Amygdala (tissue), 56 donors: ENCODE data around the gene ABCA8.
"Not testable (repeated sequence)": the region's sequence is repeated elsewhere in the genome, so short reads cannot be mapped to it uniquely, and the experiment has no call there.

Source experiments
- DNase-seq, 56 donors: peaks; one replicate each; lab custom pipeline; 2025; lab: John Stamatoyannopoulos, UW

The ABCA8 gene

DNA sequence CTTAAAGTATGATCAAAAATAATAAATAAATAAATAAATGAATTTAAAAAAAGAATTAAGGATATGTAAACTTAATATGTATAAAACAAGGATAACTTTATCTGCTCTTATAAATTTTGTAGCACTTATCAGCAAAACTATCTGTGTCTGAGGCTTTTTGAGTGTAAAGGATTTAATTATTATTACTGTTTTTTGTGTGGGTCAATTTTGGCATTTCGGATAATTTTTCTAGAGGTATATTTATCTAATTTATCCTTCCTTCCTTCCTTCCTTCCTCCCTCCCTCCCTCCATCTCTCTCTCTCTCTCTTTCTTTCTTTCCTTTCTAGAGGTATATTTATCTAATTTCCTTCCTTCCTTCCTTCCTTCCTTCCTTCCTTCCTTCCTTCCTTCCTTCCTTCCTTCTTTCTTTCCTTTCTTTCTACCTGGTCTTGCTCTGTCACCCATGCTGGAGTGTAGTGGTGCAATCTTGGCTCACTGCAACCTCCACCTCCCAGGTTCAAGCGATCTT, 120.8 kb downstream of the ABCA8 start:
- no peak for DNase-seq

DNA sequence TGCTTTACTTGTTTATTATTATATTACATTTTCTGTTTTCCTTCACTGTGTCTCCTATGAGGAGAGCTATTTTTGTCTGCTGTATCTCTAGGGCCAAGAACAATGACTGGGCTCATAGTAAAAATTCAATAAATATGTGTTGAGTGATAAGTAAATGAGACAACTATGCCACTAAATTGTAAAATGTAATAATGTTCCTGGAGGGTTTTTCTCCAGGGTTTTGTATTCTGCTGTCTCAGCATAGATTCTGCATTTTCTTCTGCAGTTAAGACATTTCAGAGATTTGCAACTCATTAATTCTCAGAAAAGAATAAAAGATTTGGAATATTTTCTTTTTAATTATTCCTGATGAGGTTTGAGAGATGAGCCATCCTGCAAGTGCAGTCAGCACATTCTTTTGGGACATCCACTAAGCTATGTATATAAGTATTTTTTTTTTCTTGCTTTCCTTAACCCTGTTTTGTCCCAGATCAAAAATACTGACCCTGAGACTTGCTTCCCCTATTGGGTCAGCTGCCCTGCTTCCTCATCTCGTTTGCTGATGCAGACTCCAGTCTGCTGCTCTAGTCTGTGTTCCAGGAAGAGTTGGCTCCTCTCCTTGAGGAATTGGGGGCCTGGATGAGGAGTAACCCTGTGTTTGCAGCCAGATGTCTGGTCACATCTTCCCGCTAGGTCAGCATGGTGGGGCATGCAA, 122.9 kb downstream of the ABCA8 start:
- DNase-seq, result peak in 6 of 56 donors; percentile 0 to 33 (median 14)

DNA sequence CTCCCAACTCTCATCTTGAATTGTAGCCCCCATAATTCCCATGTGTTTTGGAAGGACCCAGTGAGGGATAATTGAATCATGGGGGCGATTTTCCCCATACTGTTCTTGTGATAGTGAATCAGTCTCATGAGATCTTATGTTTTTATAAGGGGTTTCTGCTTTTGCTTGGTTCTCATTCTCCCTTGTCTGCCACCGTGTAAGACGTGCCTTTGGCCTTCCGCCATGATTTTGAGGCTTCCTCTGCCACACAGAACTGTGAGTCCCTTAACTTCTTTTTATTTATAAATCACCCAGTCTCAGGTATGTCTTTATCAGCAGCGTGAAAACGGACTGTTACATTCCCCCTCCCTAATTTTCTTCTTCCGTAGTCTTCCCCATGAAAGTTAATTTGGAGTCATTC, 124.0 kb downstream of the ABCA8 start:
- no peak for DNase-seq

DNA sequence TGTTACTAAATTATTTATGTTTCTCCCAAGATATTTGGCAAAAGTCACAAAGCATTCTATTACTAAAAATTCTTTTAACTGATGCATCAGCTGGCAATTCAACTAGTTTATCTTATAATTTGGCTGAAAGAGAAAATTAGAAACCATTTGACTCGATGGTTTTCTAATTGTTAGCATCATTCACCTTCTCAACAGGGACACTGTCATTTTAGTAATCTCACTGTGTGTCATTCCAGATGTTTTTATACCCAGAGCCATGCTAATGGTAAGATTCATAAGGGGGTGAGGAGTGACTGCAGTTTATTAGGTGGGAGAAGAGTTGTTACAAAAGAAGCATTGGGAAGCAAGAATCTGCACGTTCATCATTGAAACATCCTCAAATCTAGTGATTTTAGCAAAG, 124.9 kb downstream of the ABCA8 start:
- DNase-seq, result no peak

DNA sequence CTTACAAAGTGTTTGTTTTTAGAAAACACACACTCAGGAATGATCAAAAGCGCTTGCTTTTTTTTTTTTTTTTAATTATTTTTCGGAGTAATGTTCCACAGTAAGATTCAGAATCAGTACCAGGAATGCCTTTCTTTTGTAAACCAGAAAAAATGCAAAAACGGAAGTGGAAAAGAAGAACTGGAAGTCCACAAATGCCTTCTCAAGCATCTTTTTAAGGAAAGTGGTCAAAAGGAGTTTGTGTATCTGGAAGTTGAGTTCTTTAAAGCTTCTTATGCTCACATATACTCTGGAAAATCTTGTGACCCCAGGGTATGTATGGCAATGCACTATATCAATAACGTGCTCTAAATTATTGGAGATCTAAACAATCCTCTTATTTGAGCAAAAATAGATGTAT, 126.0 kb downstream of the ABCA8 start:
- DNase-seq, result no peak

DNA sequence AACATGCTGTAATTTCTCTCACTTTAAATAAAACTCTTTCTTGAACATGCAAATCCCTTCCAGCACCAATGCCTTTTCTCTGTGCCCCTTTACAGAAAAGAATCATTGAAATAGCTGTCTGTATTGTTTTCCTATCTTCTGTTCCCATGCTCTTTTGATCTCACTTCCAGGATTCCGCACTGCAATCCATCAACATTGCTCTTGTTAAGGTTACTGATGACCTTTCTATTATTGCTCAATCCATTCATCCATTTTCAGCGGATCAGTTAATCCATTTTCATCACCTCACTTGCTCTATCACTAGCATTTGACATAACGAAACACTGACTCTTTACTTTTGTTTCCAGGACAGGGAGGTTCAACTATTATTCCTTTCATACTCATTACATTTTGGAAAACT, 130.5 kb downstream of the ABCA8 start:
- DNase-seq, result no peak

DNA sequence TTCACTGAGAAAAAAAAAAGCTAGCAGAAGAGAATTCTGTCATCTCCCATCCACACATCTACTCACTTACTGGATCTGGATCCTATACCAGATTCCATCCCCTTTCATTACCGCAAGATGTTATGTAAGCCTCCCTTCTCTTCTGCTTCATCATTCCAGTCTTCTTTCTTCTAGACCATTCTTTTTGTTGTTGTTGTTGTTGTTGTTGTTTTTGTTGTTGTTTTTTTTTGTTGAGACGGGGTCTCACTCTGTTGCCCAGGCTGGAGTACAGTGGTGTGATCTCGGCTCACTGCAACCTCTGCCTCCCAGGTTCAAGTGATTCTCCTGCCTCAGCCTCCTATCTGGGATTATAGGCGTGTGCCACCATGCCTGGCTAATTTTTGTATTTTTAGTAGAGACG, 131.0 kb downstream of the ABCA8 start:
- DNase-seq, result not testable (repeated sequence)

DNA sequence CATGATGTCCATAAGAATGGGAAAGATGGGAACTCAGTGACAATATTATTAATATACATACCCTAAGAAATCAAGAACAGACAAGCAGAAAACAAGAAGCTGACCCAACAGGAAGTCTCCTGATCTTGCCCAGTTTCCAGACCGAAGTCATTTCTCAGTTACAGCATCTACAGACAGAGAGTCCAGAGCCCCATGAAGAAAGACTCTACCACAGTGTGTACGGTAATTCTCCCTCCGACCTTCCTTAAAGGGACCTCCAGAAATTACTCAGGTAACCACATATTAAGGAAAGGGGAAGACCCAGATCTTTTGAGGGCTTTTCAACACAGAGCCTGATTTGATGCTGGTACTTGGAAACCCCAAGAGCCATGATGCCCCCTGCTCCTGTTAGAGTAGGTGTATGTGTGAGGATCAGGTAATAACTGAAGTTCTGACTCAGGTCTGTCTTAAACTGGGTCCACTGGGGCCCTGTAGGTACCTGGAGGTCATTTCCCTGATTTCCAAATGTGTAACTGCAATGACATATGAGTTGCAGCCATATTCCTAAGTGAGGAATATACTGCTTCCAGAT, 132.4 kb downstream of the ABCA8 start:
- DNase-seq, result no peak

DNA sequence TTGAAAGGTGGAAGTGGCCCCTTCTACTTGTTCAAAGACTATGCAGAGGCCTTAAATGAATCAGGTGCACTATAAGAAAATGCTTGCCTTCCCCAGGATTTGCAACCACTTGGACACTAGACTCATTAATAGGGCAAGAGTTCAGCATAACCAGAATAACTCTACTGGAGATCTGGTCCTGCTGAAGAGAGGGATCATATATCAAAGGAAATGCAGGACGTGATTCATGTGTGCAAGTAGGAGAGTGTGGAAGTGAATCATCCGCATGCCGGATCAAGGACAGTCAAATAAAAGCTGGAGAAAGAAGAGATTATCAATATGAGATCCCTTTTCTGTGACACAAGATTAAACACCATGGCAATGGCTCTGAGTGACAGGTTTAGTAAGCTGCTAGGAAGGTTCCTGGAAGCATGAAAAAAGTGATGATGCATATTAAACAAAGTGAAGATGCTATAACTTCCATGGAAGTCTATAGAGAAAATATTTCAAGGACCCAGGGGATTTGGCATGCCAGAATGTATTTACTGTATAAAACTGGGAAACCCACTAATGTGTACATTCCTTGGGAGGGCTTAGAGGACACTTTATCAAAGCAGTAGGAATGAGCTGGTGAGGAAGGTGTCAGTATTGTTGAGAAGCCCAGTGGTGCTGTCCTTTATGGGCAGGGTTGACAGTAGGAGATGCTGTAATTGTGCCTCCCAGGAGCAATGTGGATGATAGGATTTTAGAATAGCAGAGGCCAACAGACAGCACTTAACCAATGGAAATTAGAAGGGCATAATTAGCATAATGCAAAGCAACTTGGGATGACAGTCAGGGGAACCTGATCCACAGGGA, 133.1 kb downstream of the ABCA8 start:
- no peak for DNase-seq

DNA sequence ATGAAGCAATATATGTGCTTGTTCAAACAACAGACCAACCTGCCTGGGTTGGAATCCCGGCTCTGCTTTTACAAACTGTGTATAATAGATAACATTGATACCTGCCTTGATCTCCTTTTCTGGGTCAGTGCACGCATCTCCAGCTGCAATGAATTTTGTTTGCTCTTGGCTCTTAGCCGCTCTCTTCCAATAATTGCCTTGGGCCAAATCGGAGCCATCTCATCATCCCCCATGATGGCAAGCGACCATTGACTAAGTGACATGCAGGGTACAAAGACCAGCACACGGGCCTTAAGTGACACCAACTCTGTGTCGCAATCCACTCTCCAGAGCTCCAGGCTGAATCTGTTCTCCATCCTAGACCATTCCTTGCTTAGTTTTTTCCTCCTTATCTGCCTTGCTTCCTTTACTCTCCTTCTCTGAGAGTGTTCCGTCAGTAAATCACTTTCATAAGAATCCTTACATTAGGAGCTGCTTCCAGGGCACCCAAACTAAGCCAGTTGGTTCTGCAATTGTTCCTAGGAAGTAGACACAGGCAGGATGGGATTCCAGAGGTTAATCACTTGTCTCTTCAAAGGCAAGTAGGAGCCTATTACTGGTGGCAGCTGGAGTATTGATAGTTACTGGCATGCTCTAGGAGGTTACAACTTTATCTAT, 134.2 kb downstream of the ABCA8 start:
- DNase-seq, result no peak

DNA sequence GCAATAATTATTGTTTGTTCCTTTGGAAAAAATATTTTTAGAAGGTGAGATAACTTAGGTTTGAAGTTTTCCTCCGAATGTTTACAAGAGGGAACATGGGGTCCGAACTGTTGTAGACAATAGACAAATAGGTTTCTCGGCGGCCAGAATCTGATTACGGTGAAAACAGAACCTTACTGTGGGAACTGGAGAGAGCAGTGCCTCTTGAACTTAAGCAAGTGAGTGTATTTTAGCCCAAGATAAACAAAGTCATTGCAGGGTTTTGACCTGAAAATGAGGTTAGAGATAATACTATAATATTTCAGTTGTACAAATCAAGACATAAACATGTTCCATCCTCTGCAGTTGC, 134.7 kb downstream of the ABCA8 start:
- no peak for DNase-seq

DNA sequence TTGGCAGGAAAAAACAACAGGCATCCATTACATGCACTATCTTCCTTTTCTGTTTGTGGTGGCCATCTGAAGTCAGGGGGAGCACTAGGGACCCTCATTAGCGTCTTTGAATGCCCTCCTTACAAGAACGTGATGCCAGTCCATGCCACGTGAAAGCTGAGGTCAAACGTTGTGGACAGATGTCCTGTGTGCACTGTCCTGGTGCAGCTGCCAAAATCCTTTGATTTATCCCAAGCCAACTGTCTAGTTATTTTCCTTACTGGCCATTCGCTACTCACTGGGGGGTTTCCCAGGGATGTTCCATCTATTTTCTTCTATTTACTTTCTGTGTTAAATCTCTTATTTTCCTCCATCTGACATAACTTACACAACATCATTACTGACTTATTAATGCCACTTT, 135.7 kb downstream of the ABCA8 start:
- DNase-seq, result peak in 2 of 56 donors; percentile 10 to 19
